IMR-90 (cell line): Measurements from ENCODE around the gene BUD23. TPM values are rescaled to one million over a fixed set of nuclear protein-coding genes. Genes with fewer than 3 reads are reported as not detected.

ENCODE experiments used
- ATAC-seq: fragments of 200-7000 bp; cut with Tn5 transposase; 2 replicates; pipeline ENCODE4 v1.9.1; 2020; ENCODE audit warnings: low read depth, mild to moderate bottlenecking, moderate library complexity
- BruUV-seq: library from RNA; stranded (reverse); fragments of 400-500 nt; replicated peaks from 2 replicates; lab custom pipeline; 2021; lab: Mats Ljungman, UMichigan
- CTCF ChIA-PET: fragments of 300-600 bp; formaldehyde crosslinking; extraction: SDS; loops from one replicate; lab custom pipeline; 2021; ENCODE audit warnings: antibody characterized with exemption; lab: Yijun Ruan, JAX
- POLR2A ChIA-PET: fragments of 300-600 bp; sonication (Branson Sonifier 250); formaldehyde crosslinking; loops from one replicate; lab custom pipeline; 2022; ENCODE audit warnings: antibody characterized with exemption; ENCODE audit not compliant: unreplicated experiment; lab: Charles Lee
- DNase-seq: peaks from one replicate; pipeline ENCODE4 v3.0.0; 2013
- H2AFZ ChIP-seq: replicated peaks from 2 replicates; pipeline ENCODE3; 2013; ENCODE audit warnings: low read length, mild to moderate bottlenecking; ENCODE audit not compliant: poor library complexity
- H2AK5ac ChIP-seq: 2 replicates; pipeline ENCODE4 v1.6.1; 2013; ENCODE audit warnings: low read depth, low read length, inconsistent platforms
- H2AK9ac ChIP-seq: replicated peaks from 2 replicates; pipeline ENCODE3; 2013; ENCODE audit warnings: mild to moderate bottlenecking, low read depth, low read length, moderate library complexity; ENCODE audit not compliant: poor library complexity
- H2BK120ac ChIP-seq: 2 replicates; pipeline ENCODE4 v1.6.1; 2013; ENCODE audit warnings: low read depth, low read length, inconsistent platforms
- H2BK15ac ChIP-seq: 3 replicates; pipeline ENCODE4 v1.6.1; 2013; ENCODE audit warnings: low read depth, low read length, inconsistent platforms
- H2BK20ac ChIP-seq: 2 replicates; pipeline ENCODE4 v1.6.1; 2013; ENCODE audit warnings: low read depth, mild to moderate bottlenecking, inconsistent platforms, low read length, moderate library complexity
- H2BK5ac ChIP-seq: 2 replicates; pipeline ENCODE4 v1.6.1; 2013; ENCODE audit warnings: mild to moderate bottlenecking, low read depth, low read length, inconsistent platforms; ENCODE audit not compliant: poor library complexity, severe bottlenecking
- H3K14ac ChIP-seq: replicated peaks from 2 replicates; pipeline ENCODE4 v1.6.1; 2013; ENCODE audit warnings: low read depth, low read length, inconsistent platforms
- H3K18ac ChIP-seq: 2 replicates; pipeline ENCODE4 v1.6.1; 2013; ENCODE audit warnings: low read depth, low read length, control low read depth
- H3K23ac ChIP-seq: 2 replicates; pipeline ENCODE4 v1.6.1; 2013; ENCODE audit warnings: low read depth, low read length, inconsistent platforms
- H3K27ac ChIP-seq: 2 replicates; pipeline ENCODE4 v1.5.1; 2013; ENCODE audit warnings: mild to moderate bottlenecking, control low read depth, low read length; ENCODE audit not compliant: insufficient read depth
- H3K27me3 ChIP-seq: 2 replicates; pipeline ENCODE4 v1.6.1; 2013; ENCODE audit warnings: low read length; ENCODE audit not compliant: control insufficient read depth, insufficient read depth
- H3K36me3 ChIP-seq: 2 replicates; pipeline ENCODE4 v1.6.1; 2013; ENCODE audit warnings: low read length, mixed read lengths; ENCODE audit not compliant: control insufficient read depth, insufficient read depth
- H3K4ac ChIP-seq: 2 replicates; pipeline ENCODE4 v1.6.1; 2013; ENCODE audit warnings: low read depth, low read length, inconsistent platforms
- H3K4me1 ChIP-seq: 2 replicates; pipeline ENCODE4 v1.6.1; 2013; ENCODE audit warnings: low read length, mixed read lengths; ENCODE audit not compliant: control insufficient read depth, insufficient read depth
- H3K4me2 ChIP-seq: 2 replicates; pipeline ENCODE4 v1.6.1; 2013; ENCODE audit warnings: low read depth, mild to moderate bottlenecking, control low read depth, low read length, moderate library complexity
- H3K4me3 ChIP-seq: 2 replicates; pipeline ENCODE4 v1.5.1; 2013; ENCODE audit warnings: low read depth, mild to moderate bottlenecking, control low read depth, low read length, moderate library complexity; ENCODE audit not compliant: insufficient read depth
- H3K56ac ChIP-seq: 2 replicates; pipeline ENCODE4 v1.6.1; 2013; ENCODE audit warnings: low read length, inconsistent platforms; ENCODE audit not compliant: insufficient read depth; ENCODE audit errors: extremely low read depth
- H3K79me1 ChIP-seq, 2 experiments: 2 replicates each; pipeline ENCODE4 v1.6.1; 2013; ENCODE audit warnings: low read length in 2 of 2, inconsistent platforms in 1 of 2, low read depth in 1 of 2
- H3K9ac ChIP-seq: 2 replicates; pipeline ENCODE4 v1.6.1; 2013; ENCODE audit warnings: low read depth, low read length, control low read depth
- H3K9me1 ChIP-seq: 2 replicates; pipeline ENCODE4 v1.6.1; 2013; ENCODE audit warnings: low read length, inconsistent platforms; ENCODE audit not compliant: insufficient read depth
- H3K9me3 ChIP-seq: 2 replicates; pipeline ENCODE4 v1.6.1; 2013; ENCODE audit warnings: low read length; ENCODE audit not compliant: control insufficient read depth, insufficient read depth
- H4K20me1 ChIP-seq: 2 replicates; pipeline ENCODE4 v1.6.1; 2013; ENCODE audit warnings: low read length, inconsistent platforms; ENCODE audit not compliant: insufficient read depth
- H4K5ac ChIP-seq: 2 replicates; pipeline ENCODE4 v1.6.1; 2013; ENCODE audit warnings: mild to moderate bottlenecking, low read depth, low read length, control low read depth
- H4K8ac ChIP-seq, 2 experiments: 2 replicates each; pipeline ENCODE4 v1.6.1; 2013; ENCODE audit warnings: low read depth in 2 of 2, low read length in 2 of 2, control low read depth in 1 of 2, inconsistent platforms in 1 of 2
- H4K91ac ChIP-seq: 2 replicates; pipeline ENCODE4 v1.6.1; 2013; ENCODE audit warnings: low read depth, low read length, inconsistent platforms; ENCODE audit not compliant: insufficient read depth
- BHLHE40 ChIP-seq: fragments of 150-350 bp; IDR thresholded peaks from 2 replicates; pipeline ENCODE4 v1.6.1; 2016; ENCODE audit warnings: mild to moderate bottlenecking, low read depth, low read length
- MAFK ChIP-seq: IDR thresholded peaks from 2 replicates; pipeline ENCODE4 v1.6.1; 2012; ENCODE audit warnings: low read depth, low read length, improper control_type of control experiment
- MXI1 ChIP-seq: IDR thresholded peaks from 2 replicates; pipeline ENCODE4 v1.6.1; 2012; ENCODE audit warnings: low read depth, mild to moderate bottlenecking, low read length, moderate library complexity, borderline replicate concordance
- POLR2A ChIP-seq: IDR thresholded peaks from 2 replicates; pipeline ENCODE4 v1.6.1; 2012; ENCODE audit warnings: mild to moderate bottlenecking, low read depth, low read length
- RCOR1 ChIP-seq: IDR thresholded peaks from 2 replicates; pipeline ENCODE4 v1.6.1; 2012; ENCODE audit warnings: mild to moderate bottlenecking, low read length, improper control_type of control experiment; ENCODE audit not compliant: insufficient replicate concordance
- WGBS, 2 experiments: methylation state at CpG; one replicate each; pipeline versions ENCODE4 v1.1.5 to v1.1.7; 2013; ENCODE audit warnings: missing lambda C conversion rate in 2 of 2; ENCODE audit not compliant: insufficient read length in 1 of 2; ENCODE audit errors: extremely low coverage in 2 of 2; 5-methylcytosine and 5-hydroxymethylcytosine counted together
- dilution Hi-C: fragments of 300-500 bp; cut with HindIII; formaldehyde crosslinking; loops from one replicate; pipeline ENCODE4 v1.14.3; 2018; ENCODE audit warnings: low sequenced_read_pairs; ENCODE audit not compliant: unreplicated experiment
- in situ Hi-C: fragments of 300-500 bp; cut with MboI; formaldehyde crosslinking; loops from 3 replicates; pipeline ENCODE4 v1.14.3; 2019; ENCODE audit warnings: low sequenced_read_pairs, inconsistent platforms, mixed read lengths
- intact Hi-C: fragments of 100-400 bp; cut with micrococcal nuclease; formaldehyde crosslinking; loops from 2 replicates; pipeline ENCODE4 v1.10.0; 2022
- polyA plus RNA-seq, 3 experiments: library from polyadenylated mRNA; depleted of rRNA; stranded (reverse); fragments of >200 nt; gene quantifications; 2 replicates each; pipeline ENCODE4 v1.2.3, GENCODE V29; 2012; ENCODE audit warnings: low replicate concordance in 1 of 3
- total RNA-seq: library from RNA; depleted of rRNA; stranded (reverse); fragments of >200 nt; gene quantifications from 2 replicates; pipeline ENCODE4 v1.2.3, GENCODE V29; 2012
- TF ChIP-seq, protein P1 (sequence below): fragments of 150-350 bp; IDR thresholded peaks from 2 replicates; pipeline ENCODE4 v1.6.1; 2017; ENCODE audit warnings: mild to moderate bottlenecking, antibody characterized with exemption, low read length, low read depth

The BUD23 gene
- total and polyA plus RNA-seq, 2 of the 4 experiments (the other 2 are of a cell fraction): 35.7 to 65.2 TPM

DNA sequence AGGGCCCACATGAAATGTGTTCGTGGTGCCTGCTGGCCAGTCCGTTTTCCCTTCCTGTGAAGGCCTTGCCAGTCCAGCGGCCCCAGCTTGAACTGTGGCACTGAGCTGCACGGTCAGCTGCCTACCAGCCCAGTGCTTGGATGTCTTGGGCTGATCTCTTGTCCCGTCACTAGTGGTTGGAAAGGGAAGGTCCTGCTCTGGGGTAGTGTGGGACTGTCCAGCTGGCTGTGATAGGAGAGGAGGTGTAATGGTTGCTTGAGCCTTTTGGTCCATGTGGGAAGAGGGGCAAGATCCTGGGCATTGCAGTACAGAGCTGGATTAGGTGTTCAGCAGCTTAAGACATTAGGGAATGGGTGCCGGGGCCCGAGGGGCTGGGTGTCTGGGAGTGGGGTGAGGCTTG is 15.0 kb downstream of the BUD23 start:
- in situ Hi-C loops: no loop called here
- dilution Hi-C loops: no loop called here
- TF ChIP-seq MXI1: no peak
- no peak for TF ChIP-seq MAFK
- no peak for TF ChIP-seq POLR2A
- no peak for TF ChIP-seq BHLHE40
- no peak for TF ChIP-seq RCOR1
- TF ChIP-seq, protein P1, sequence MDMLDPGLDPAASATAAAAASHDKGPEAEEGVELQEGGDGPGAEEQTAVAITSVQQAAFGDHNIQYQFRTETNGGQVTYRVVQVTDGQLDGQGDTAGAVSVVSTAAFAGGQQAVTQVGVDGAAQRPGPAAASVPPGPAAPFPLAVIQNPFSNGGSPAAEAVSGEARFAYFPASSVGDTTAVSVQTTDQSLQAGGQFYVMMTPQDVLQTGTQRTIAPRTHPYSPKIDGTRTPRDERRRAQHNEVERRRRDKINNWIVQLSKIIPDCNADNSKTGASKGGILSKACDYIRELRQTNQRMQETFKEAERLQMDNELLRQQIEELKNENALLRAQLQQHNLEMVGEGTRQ: no peak

More for the DNA sequence above, 15.0 kb downstream of the BUD23 start:
- H2BK15ac ChIP-seq: no peak overlapping the region
- H3K9me3 ChIP-seq: no peaks in the 10 kb centered on the region
- no peak overlapping the region for H3K27ac ChIP-seq
- no peak overlapping the region for H2BK120ac ChIP-seq
- no peak overlapping the region for H3K23ac ChIP-seq
- no peaks in the 10 kb centered on the region for H3K27me3 ChIP-seq
- no peak overlapping the region for H2BK20ac ChIP-seq
- no peak overlapping the region for H3K18ac ChIP-seq
- H3K36me3 ChIP-seq: peaks cover 75% of the 10 kb centered on the region
- no peak overlapping the region for H3K14ac ChIP-seq
- H4K91ac ChIP-seq: no peak overlapping the region
- H3K79me1 ChIP-seq: 0 out of 4 replicates have a peak, but pooled peaks cover 0 to under 1% of the 10 kb centered on the region in 2 experiments
- ATAC-seq (no peak), DNase-seq (no peak)
- H3K9ac ChIP-seq: no peak overlapping the region
- H2AFZ ChIP-seq: no peak overlapping the region
- H3K4ac ChIP-seq: no peak overlapping the region
- H4K8ac ChIP-seq: no peak overlapping the region
- peaks cover 14% of the 10 kb centered on the region for H4K20me1 ChIP-seq
- WGBS, 2 experiments: 100% methylated on average over 5 of the region's 7 CpGs; no CpG with 5 or more reads in 1 of the 2 experiments
- POLR2A ChIA-PET: no interaction called here
- no peak overlapping the region for H3K4me3 ChIP-seq
- no peak overlapping the region for H3K56ac ChIP-seq
- H2AK9ac ChIP-seq: no peak overlapping the region
- no peaks in the 10 kb centered on the region for H3K4me1 ChIP-seq
- no peak overlapping the region for H3K4me2 ChIP-seq
- H2BK5ac ChIP-seq: no peak overlapping the region
- no peak overlapping the region for H2AK5ac ChIP-seq
- H3K9me1 ChIP-seq: no peaks in the 10 kb centered on the region
- intact Hi-C loops: no loop called here
- CTCF ChIA-PET: no interaction called here
- no peak overlapping the region for H4K5ac ChIP-seq
- BruUV-seq: no TSS peak
